H9 (cell line): ENCODE measurements around the gene DOCK9. TPM values are rescaled to one million over a fixed set of nuclear protein-coding genes. Genes with fewer than 3 reads are reported as not detected.

Experiments
- DNase-seq: peaks from one replicate; pipeline ENCODE4 v3.0.0-alpha.2; 2017
- H2AFZ ChIP-seq: one replicate; pipeline ENCODE4 v1.6.1; 2013; ENCODE audit warnings: mild to moderate bottlenecking, low read length, control low read depth, moderate library complexity
- H2AK5ac ChIP-seq: 2 replicates; pipeline ENCODE4 v1.6.1; 2013; ENCODE audit warnings: low read length, control low read depth, mixed read lengths; ENCODE audit not compliant: insufficient read length
- H2BK120ac ChIP-seq: one replicate; pipeline ENCODE4 v1.6.1; 2013; ENCODE audit warnings: low read depth, mild to moderate bottlenecking, low read length, control low read depth, inconsistent platforms; ENCODE audit not compliant: poor library complexity, severe bottlenecking
- H2BK12ac ChIP-seq: 2 replicates; pipeline ENCODE4 v1.6.1; 2013; ENCODE audit warnings: low read length, control low read depth, mixed read lengths, low read depth; ENCODE audit not compliant: insufficient read length
- H2BK15ac ChIP-seq: 2 replicates; pipeline ENCODE4 v1.6.1; 2013; ENCODE audit warnings: low read depth, low read length, control low read depth
- H2BK20ac ChIP-seq: one replicate; pipeline ENCODE4 v1.6.1; 2013; ENCODE audit warnings: low read depth, mild to moderate bottlenecking, low read length, control low read depth, inconsistent platforms; ENCODE audit not compliant: poor library complexity, severe bottlenecking
- H2BK5ac ChIP-seq: 2 replicates; pipeline ENCODE4 v1.6.1; 2013; ENCODE audit warnings: low read length, control low read depth, mixed read lengths; ENCODE audit not compliant: insufficient read length
- H3K14ac ChIP-seq: 2 replicates; pipeline ENCODE4 v1.6.1; 2013; ENCODE audit warnings: low read length, control low read depth; ENCODE audit not compliant: insufficient read depth
- H3K18ac ChIP-seq: 2 replicates; pipeline ENCODE4 v1.6.1; 2013; ENCODE audit warnings: low read depth, mild to moderate bottlenecking, mixed read lengths, low read length, control low read depth; ENCODE audit not compliant: insufficient read length
- H3K23ac ChIP-seq: 2 replicates; pipeline ENCODE4 v1.6.1; 2013; ENCODE audit warnings: low read length, control low read depth, mixed read lengths, low read depth; ENCODE audit not compliant: insufficient read length
- H3K23me2 ChIP-seq: 2 replicates; pipeline ENCODE4 v1.6.1; 2013; ENCODE audit warnings: low read depth, mild to moderate bottlenecking, mixed read lengths, low read length, control low read depth; ENCODE audit not compliant: insufficient read length, poor library complexity, severe bottlenecking
- H3K27ac ChIP-seq: 2 replicates; pipeline ENCODE4 v1.5.1; 2013; ENCODE audit warnings: low read length, control low read depth, mixed read lengths, low read depth; ENCODE audit not compliant: insufficient read length
- H3K27me3 ChIP-seq: 2 replicates; pipeline ENCODE4 v1.6.1; 2013; ENCODE audit warnings: low read length, control low read depth, inconsistent platforms; ENCODE audit not compliant: insufficient read depth
- H3K4ac ChIP-seq: 2 replicates; pipeline ENCODE4 v1.6.1; 2013; ENCODE audit warnings: low read depth, mild to moderate bottlenecking, control low read depth, inconsistent platforms, low read length, moderate library complexity
- H3K4me1 ChIP-seq: 2 replicates; pipeline ENCODE4 v1.6.1; 2013; ENCODE audit warnings: low read length, control low read depth, inconsistent platforms; ENCODE audit not compliant: insufficient read depth
- H3K4me2 ChIP-seq: 2 replicates; pipeline ENCODE4 v1.6.1; 2013; ENCODE audit warnings: low read length, control low read depth, mixed read lengths; ENCODE audit not compliant: insufficient read length, insufficient read depth
- H3K56ac ChIP-seq: 2 replicates; pipeline ENCODE4 v1.6.1; 2013; ENCODE audit warnings: low read depth, mild to moderate bottlenecking, mixed read lengths, low read length, control low read depth; ENCODE audit not compliant: insufficient read length
- H3K79me1 ChIP-seq: 2 replicates; pipeline ENCODE4 v1.6.1; 2013; ENCODE audit warnings: low read depth, mild to moderate bottlenecking, moderate library complexity, low read length, control low read depth, inconsistent platforms; ENCODE audit not compliant: insufficient read depth, poor library complexity, severe bottlenecking
- H3K79me2 ChIP-seq: 2 replicates; pipeline ENCODE4 v1.6.1; 2013; ENCODE audit warnings: low read length, control low read depth, inconsistent platforms; ENCODE audit not compliant: insufficient read depth
- H3K9ac ChIP-seq: 2 replicates; pipeline ENCODE4 v1.6.1; 2013; ENCODE audit warnings: low read length, control low read depth, mixed read lengths; ENCODE audit not compliant: insufficient read length; ENCODE audit errors: extremely low read depth
- H3K9me3 ChIP-seq: one replicate; pipeline ENCODE4 v1.6.1; 2013; ENCODE audit warnings: low read depth, low read length, inconsistent platforms; ENCODE audit not compliant: control insufficient read depth
- H3T11ph ChIP-seq: one replicate; pipeline ENCODE4 v1.6.1; 2013; ENCODE audit warnings: mild to moderate bottlenecking, low read length, control low read depth, inconsistent platforms
- H4K20me1 ChIP-seq: one replicate; pipeline ENCODE4 v1.6.1; 2013; ENCODE audit not compliant: control insufficient read depth, insufficient read length, insufficient read depth
- H4K5ac ChIP-seq: 2 replicates; pipeline ENCODE4 v1.6.1; 2013; ENCODE audit warnings: low read depth, mild to moderate bottlenecking, mixed read lengths, low read length, control low read depth; ENCODE audit not compliant: insufficient read length
- H4K8ac ChIP-seq: replicated peaks from 2 replicates; pipeline ENCODE4 v1.6.1; 2013; ENCODE audit warnings: low read length, control low read depth, mixed read lengths, low read depth; ENCODE audit not compliant: insufficient read length
- H4K91ac ChIP-seq: 2 replicates; pipeline ENCODE4 v1.6.1; 2013; ENCODE audit warnings: low read depth, mild to moderate bottlenecking, moderate library complexity, mixed read lengths, low read length, control low read depth; ENCODE audit not compliant: insufficient read length
- H3K27ac Mint-ChIP-seq, 3 experiments: 2 replicates in 2 of 3; 3 replicates in 1 of 3; pipeline ENCODE4 v1.8.0; 2020 to 2021; ENCODE audit warnings: mixed read lengths in 3 of 3, mild to moderate bottlenecking in 1 of 3, moderate library complexity in 1 of 3
- H3K27me3 Mint-ChIP-seq: 2 replicates; pipeline ENCODE4 v1.8.0; 2021; ENCODE audit warnings: low read depth, mild to moderate bottlenecking, moderate library complexity, mixed read lengths
- H3K36me3 Mint-ChIP-seq, 3 experiments: 2 replicates in 2 of 3; 3 replicates in 1 of 3; pipeline ENCODE4 v1.8.0; 2020 to 2021; ENCODE audit warnings: low read depth in 3 of 3, mixed read lengths in 3 of 3; ENCODE audit not compliant: insufficient read depth in 1 of 3
- H3K4me1 Mint-ChIP-seq, 2 experiments: 2 replicates each; pipeline ENCODE4 v1.8.0; 2020; ENCODE audit warnings: mixed read lengths in 2 of 2
- H3K4me3 Mint-ChIP-seq, 2 experiments: 2 replicates in 1 of 2; 3 replicates in 1 of 2; pipeline ENCODE4 v1.8.0; 2020 to 2021; ENCODE audit warnings: mild to moderate bottlenecking in 2 of 2, mixed read lengths in 2 of 2, moderate library complexity in 1 of 2
- H3K9me3 Mint-ChIP-seq, 2 experiments: 2 replicates in 1 of 2; 3 replicates in 1 of 2; pipeline ENCODE4 v1.8.0; 2020; ENCODE audit warnings: mild to moderate bottlenecking in 2 of 2, mixed read lengths in 2 of 2, moderate library complexity in 1 of 2
- CTCF ChIP-seq: fragments of 200-600 bp; sonication (generic); conservative IDR thresholded peaks from 3 replicates; pipeline ENCODE4 v1.8.0; 2021; ENCODE audit warnings: antibody characterized with exemption, mild to moderate bottlenecking
- WGBS: extraction: QIAGEN DNeasy Blood & Tissue Kit; methylation state at CpG from one replicate; pipeline ENCODE4 v1.1.7; 2013; ENCODE audit warnings: missing lambda C conversion rate, low lambda C conversion rate, mixed read lengths; ENCODE audit not compliant: insufficient read length; ENCODE audit errors: extremely low coverage; 5-methylcytosine and 5-hydroxymethylcytosine counted together
- total RNA-seq: library from RNA; stranded (reverse); gene quantifications from 2 replicates; pipeline ENCODE4 v1.2.1, GENCODE V29; 2021

The DOCK9 gene
- total RNA-seq, 1 experiment from 2014 or later: 23.0 TPM

DNA sequence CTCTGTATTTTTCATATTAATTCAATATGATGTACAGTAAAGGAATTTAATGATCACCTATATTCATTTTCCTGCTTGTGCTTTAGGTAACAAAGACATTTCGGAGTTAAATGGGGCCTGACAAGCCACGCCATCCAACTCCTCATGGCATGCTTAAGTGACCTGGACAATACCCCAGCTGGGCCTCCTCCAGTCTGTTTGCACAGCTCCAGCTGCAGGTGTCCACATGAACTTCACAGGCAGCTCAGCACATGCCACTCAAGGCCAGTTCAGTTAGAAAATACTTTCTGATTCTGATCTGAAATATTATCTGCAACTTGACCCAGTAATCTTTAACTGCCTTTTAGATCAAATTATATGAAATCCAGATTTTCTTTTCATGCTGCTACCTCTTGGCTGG is 135.8 kb downstream of the DOCK9 start:
- no peak overlapping the region for H3K23ac ChIP-seq
- no peaks in the 10 kb centered on the region for H3K27me3 Mint-ChIP-seq
- H2BK120ac ChIP-seq: no peak overlapping the region
- H2AK5ac ChIP-seq: no peak overlapping the region
- no peak overlapping the region for H4K91ac ChIP-seq
- H3K79me1 ChIP-seq: no peaks in the 10 kb centered on the region
- no peak overlapping the region for H3K18ac ChIP-seq
- H2AFZ ChIP-seq: no peak overlapping the region
- no CpG with 5 or more reads among the region's 2 CpGs for WGBS
- no peak overlapping the region for H3K9ac ChIP-seq
- H3K23me2 ChIP-seq: no peaks in the 10 kb centered on the region
- no peak for DNase-seq
- no peak overlapping the region for H3K27ac Mint-ChIP-seq
- no peak overlapping the region for H2BK15ac ChIP-seq
- no peak overlapping the region for H3K4ac ChIP-seq
- H3K27ac ChIP-seq: no peak overlapping the region
- no peak overlapping the region for H4K8ac ChIP-seq
- TF ChIP-seq CTCF: no peak
- no peak overlapping the region for H3K4me2 ChIP-seq
- H3K27me3 ChIP-seq: no peaks in the 10 kb centered on the region
- H3K36me3 Mint-ChIP-seq: peaks cover 0 to 2% (median 0%) of the 10 kb centered on the region in 3 experiments; a peak in 1 of 7 replicates
- H3K56ac ChIP-seq: no peak overlapping the region
- no peak overlapping the region for H3K4me3 Mint-ChIP-seq
- H2BK12ac ChIP-seq: no peak overlapping the region
- H3K14ac ChIP-seq: no peak overlapping the region
- peaks cover 8 to 10% of the 10 kb centered on the region in 2 experiments for H3K4me1 Mint-ChIP-seq
- H4K5ac ChIP-seq: no peak overlapping the region
- H2BK20ac ChIP-seq: no peak overlapping the region
- no peaks in the 10 kb centered on the region for H3K4me1 ChIP-seq
- no peaks in the 10 kb centered on the region for H4K20me1 ChIP-seq
- H3K79me2 ChIP-seq: no peaks in the 10 kb centered on the region
- H2BK5ac ChIP-seq: no peak overlapping the region
- no peaks in the 10 kb centered on the region for H3K9me3 ChIP-seq
- no peak overlapping the region for H3T11ph ChIP-seq
- no peaks in the 10 kb centered on the region; a peak in 1 of 5 replicates for H3K9me3 Mint-ChIP-seq
